ENCODE results near the gene DZIP1. TPM values are rescaled to one million over a fixed set of nuclear protein-coding genes. Genes with fewer than 3 reads are reported as not detected.

The DZIP1 gene
- total and polyA plus RNA-seq, 2 of the 8 experiments (the other 6 are each of a cell fraction or from before 2014, with no cell fraction given), result 7.6 to 24.6 TPM

DNA sequence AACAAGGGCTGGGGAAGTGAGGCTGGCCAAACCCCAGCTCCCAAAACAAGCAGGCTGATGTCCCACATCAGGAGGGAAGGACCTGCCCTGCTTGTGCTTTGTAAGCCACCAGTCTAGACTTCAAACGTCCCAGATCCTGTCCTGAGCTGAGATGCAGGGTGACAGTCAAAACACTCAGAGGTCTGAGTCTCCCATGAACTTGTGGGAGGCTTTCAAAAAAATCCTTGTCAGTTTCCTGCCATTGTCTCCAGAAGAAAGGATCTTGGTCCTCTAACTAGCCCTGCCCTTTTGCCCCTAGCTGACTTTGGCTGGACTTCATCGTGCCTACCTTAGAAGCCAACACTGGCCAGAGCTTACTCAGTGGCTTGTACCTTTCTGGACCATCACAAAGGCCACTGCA, 43.3 kb downstream of the DZIP1 start:
- POLR2A ChIA-PET (ENCODE audit: partially characterized antibody), result interaction anchor here (0.6 kb wide), 1 partner anchor 8 kb away, joined by 3 read pairs; no protein-coding TSS in a partner anchor
- TF ChIP-seq RFX5 (IDR thresholded peaks at IDR 0.05; ENCODE audit: borderline replicate concordance, low read depth, low read length), result no peak
- no peak for TF ChIP-seq ZNF274 (IDR thresholded peaks at IDR 0.05; ENCODE audit: borderline replicate concordance, extremely low read depth, low read length)
- TF ChIP-seq BCL11A (IDR thresholded peaks at IDR 0.05; ENCODE audit: low read depth in 2 of 2, low read length in 2 of 2), result no peak
- no peak for TF ChIP-seq SP2 (IDR thresholded peaks at IDR 0.05; ENCODE audit: low read length)
- Histone ChIP-seq H2AFZ (ENCODE audit: low read length) (no peak overlapping the region), H3K56ac (replicated peaks; ENCODE audit: insufficient read length, low read depth, low read length) (no peak overlapping the region), H4K5ac (ENCODE audit: insufficient read length, low read depth, low read length) (no peak overlapping the region), H3K23me2 (ENCODE audit: low read depth, low read length) (no peaks in the 10 kb centered on the region), H3K27ac (ENCODE audit: low read depth, low read length) (no peak overlapping the region), H3K4me2 (ENCODE audit: insufficient read depth in 1 of 2, low read depth in 2 of 2, low read length in 2 of 2) (no peak overlapping the region), H3K27me3 (replicated peaks in 1 of 4; ENCODE audit: control insufficient read depth in 3 of 4, extremely low read depth in 1 of 4, insufficient read depth in 3 of 4, low read length in 3 of 4) (no peaks in the 10 kb centered on the region), H2BK12ac (ENCODE audit: low read depth, low read length) (no peak overlapping the region), H3K4ac (replicated peaks; ENCODE audit: insufficient read length, low read depth, low read length) (no peak overlapping the region), H3K79me1 (ENCODE audit: low read depth, low read length) (no peaks in the 10 kb centered on the region), H4K8ac (ENCODE audit: extremely low read depth, insufficient read depth, low read length) (no peak overlapping the region), H2AK5ac (ENCODE audit: low read depth, low read length) (no peak overlapping the region), H2BK20ac (ENCODE audit: low read length) (no peak overlapping the region), H3K4me1 (replicated peaks in 1 of 4; ENCODE audit: control insufficient read depth in 3 of 4, insufficient read depth in 4 of 4, low read length in 3 of 4) (no peaks in the 10 kb centered on the region), H3K79me2 (ENCODE audit: control insufficient read depth in 1 of 2, insufficient read depth in 2 of 2, low read length in 2 of 2) (no peaks in the 10 kb centered on the region), H3K18ac (ENCODE audit: extremely low read depth, low read length) (no peak overlapping the region), H3K9me3 (ENCODE audit: insufficient read depth in 2 of 2, low read depth in 1 of 2, low read length in 1 of 2) (no peaks in the 10 kb centered on the region), H2BK5ac (ENCODE audit: low read depth, low read length) (no peak overlapping the region), H4K91ac (replicated peaks; ENCODE audit: insufficient read length, low read length) (no peak overlapping the region), H2BK120ac (replicated peaks; ENCODE audit: low read depth, low read length) (no peak overlapping the region), H3K4me3 (ENCODE audit: extremely low read depth in 1 of 4, insufficient read depth in 2 of 4, low read depth in 3 of 4, low read length in 4 of 4) (no peak overlapping the region), H3K9ac (replicated peaks in 1 of 4; ENCODE audit: extremely low read depth in 1 of 4, low read depth in 3 of 4, low read length in 3 of 4) (no peak overlapping the region), H2BK15ac (ENCODE audit: low read length) (no peak overlapping the region), H3K23ac (ENCODE audit: insufficient read length) (no peak overlapping the region), H3K36me3 (ENCODE audit: control insufficient read depth in 2 of 4, insufficient read depth in 4 of 4, low read length in 3 of 4) (peaks cover 0 to 10% (median 4%) of the 10 kb centered on the region in 4 experiments; a peak in 3 of 8 replicates), H4K20me1 (replicated peaks in 1 of 2; ENCODE audit: control insufficient read depth in 1 of 2, insufficient read depth in 2 of 2, low read length in 2 of 2) (no peaks in the 10 kb centered on the region), H3K14ac (ENCODE audit: insufficient read length) (no peak overlapping the region)
- no peak for DNase-seq (ENCODE audit: low read depth in 1 of 2, low spot score in 2 of 2)
- CTCF ChIA-PET (ENCODE audit: partially characterized antibody), result interaction anchor here (0.9 to 1.1 kb wide), 2 partner anchors 15 to 233 kb away, joined by 3 to 4 read pairs; no protein-coding TSS in a partner anchor
- FAIRE-seq, result no peak
- WGBS, 2 experiments (ENCODE audit: extremely low coverage in 1 of 2, insufficient coverage in 1 of 2, insufficient read length in 1 of 2, insufficient replicate concordance in 2 of 2, low coverage in 1 of 2, low lambda C conversion rate in 2 of 2, missing lambda C conversion rate in 1 of 2), result 87% methylated on average over 2 of the region's 2 CpGs; no CpG with 5 or more reads in 1 of the 2 experiments

Data from H1 (cell line).